ENCODE data around the gene FAM13A.

The FAM13A gene

GRCh38 chr4:89056953-89057398, at the start of gene FAM13A:
TSS of gene FAM13A (minus strand) at chr4:89057185. CDS start at chr4:89056964, 221 bp downstream.
- Histone ChIP-seq H3K9ac (ENCODE audit: low read length) (peak within 1 kb of the TSS; percentile 60), H3K4me3 (ENCODE audit: low read depth in 1 of 2, low read length in 2 of 2) (peak within 1 kb of the TSS; percentile 22 to 83), H3K27me3 (ENCODE audit: control insufficient read depth in 1 of 2, insufficient read depth in 2 of 2, low read length in 2 of 2) (no peaks in the 10 kb centered on the region)

GRCh38 chr4:89105726-89106125, 48.7 kb upstream of the FAM13A start:
- Histone ChIP-seq H3K4me3 (ENCODE audit: low read depth in 1 of 2, low read length in 2 of 2) (no peak overlapping the region), H3K9me3 (ENCODE audit: low read length) (no peaks in the 10 kb centered on the region), H3K4me1 (ENCODE audit: insufficient read depth, low read length) (peaks cover 6% of the 10 kb centered on the region), H3K27me3 (ENCODE audit: control insufficient read depth in 1 of 2, insufficient read depth in 2 of 2, low read length in 2 of 2) (no peaks in the 10 kb centered on the region), H3K9ac (ENCODE audit: low read length) (no peak overlapping the region), H3K36me3 (ENCODE audit: insufficient read depth, low read length) (no peaks in the 10 kb centered on the region), H3K27ac (ENCODE audit: low read depth, low read length) (no peak overlapping the region)

More at GRCh38 chr4:89056953-89057398, at the start of gene FAM13A:
- Histone ChIP-seq H3K9me3 (ENCODE audit: low read length) (no peaks in the 10 kb centered on the region), H3K36me3 (ENCODE audit: insufficient read depth, low read length) (no peaks in the 10 kb centered on the region), H3K27ac (ENCODE audit: low read depth, low read length) (peak within 1 kb of the TSS; percentile 70), H3K4me1 (ENCODE audit: insufficient read depth, low read length) (peaks cover 23% of the 10 kb centered on the region)

- no peaks in the 10 kb centered on the region for H3K4me1 ChIP-seq (ENCODE audit: insufficient read depth, low read length)
- H3K27ac ChIP-seq (ENCODE audit: low read depth, low read length): no peak overlapping the region
- H3K9me3 ChIP-seq (ENCODE audit: low read length): no peaks in the 10 kb centered on the region
- no peaks in the 10 kb centered on the region for H3K36me3 ChIP-seq (ENCODE audit: insufficient read depth, low read length)
- H3K9ac ChIP-seq (ENCODE audit: low read length): no peak overlapping the region
- H3K4me3 ChIP-seq (ENCODE audit: low read depth in 1 of 2, low read length in 2 of 2): no peak overlapping the region
- H3K27me3 ChIP-seq (ENCODE audit: control insufficient read depth in 1 of 2, insufficient read depth in 2 of 2, low read length in 2 of 2): no peaks in the 10 kb centered on the region
Observed at GRCh38 chr4:89101256-89102161, 44.5 kb upstream of the FAM13A start.

GRCh38 chr4:89100853-89101252, 43.9 kb upstream of the FAM13A start:
- H3K4me1 ChIP-seq (ENCODE audit: insufficient read depth, low read length): no peaks in the 10 kb centered on the region
- H3K9ac ChIP-seq (ENCODE audit: low read length): no peak overlapping the region
- H3K27me3 ChIP-seq (ENCODE audit: control insufficient read depth in 1 of 2, insufficient read depth in 2 of 2, low read length in 2 of 2): no peaks in the 10 kb centered on the region
- no peaks in the 10 kb centered on the region for H3K36me3 ChIP-seq (ENCODE audit: insufficient read depth, low read length)
- H3K9me3 ChIP-seq (ENCODE audit: low read length): no peaks in the 10 kb centered on the region
- H3K27ac ChIP-seq (ENCODE audit: low read depth, low read length): no peak overlapping the region
- no peak overlapping the region for H3K4me3 ChIP-seq (ENCODE audit: low read depth in 1 of 2, low read length in 2 of 2)

- H3K9me3 ChIP-seq (ENCODE audit: low read length): no peaks in the 10 kb centered on the region
Observed at GRCh38 chr4:89099471-89099870, 42.5 kb upstream of the FAM13A start.

GRCh38 chr4:89099034-89099433, 42.0 kb upstream of the FAM13A start:
- no peaks in the 10 kb centered on the region for H3K36me3 ChIP-seq (ENCODE audit: insufficient read depth, low read length)
- no peaks in the 10 kb centered on the region for H3K9me3 ChIP-seq (ENCODE audit: low read length)

More at GRCh38 chr4:89099471-89099870, 42.5 kb upstream of the FAM13A start:
- H3K27ac ChIP-seq (ENCODE audit: low read depth, low read length): no peak overlapping the region
- no peak overlapping the region for H3K9ac ChIP-seq (ENCODE audit: low read length)
- H3K27me3 ChIP-seq (ENCODE audit: control insufficient read depth in 1 of 2, insufficient read depth in 2 of 2, low read length in 2 of 2): no peaks in the 10 kb centered on the region
- H3K4me3 ChIP-seq (ENCODE audit: low read depth in 1 of 2, low read length in 2 of 2): no peak overlapping the region
- no peaks in the 10 kb centered on the region for H3K36me3 ChIP-seq (ENCODE audit: insufficient read depth, low read length)
- H3K4me1 ChIP-seq (ENCODE audit: insufficient read depth, low read length): no peaks in the 10 kb centered on the region

GRCh38 chr4:89078300-89078699, 21.3 kb upstream of the FAM13A start:
- Histone ChIP-seq H3K4me1 (ENCODE audit: insufficient read depth, low read length) (no peaks in the 10 kb centered on the region), H3K27me3 (ENCODE audit: control insufficient read depth in 1 of 2, insufficient read depth in 2 of 2, low read length in 2 of 2) (no peaks in the 10 kb centered on the region), H3K36me3 (ENCODE audit: insufficient read depth, low read length) (no peaks in the 10 kb centered on the region), H3K4me3 (ENCODE audit: low read depth in 1 of 2, low read length in 2 of 2) (no peak overlapping the region), H3K27ac (ENCODE audit: low read depth, low read length) (no peak overlapping the region), H3K9ac (ENCODE audit: low read length) (no peak overlapping the region), H3K9me3 (ENCODE audit: low read length) (no peaks in the 10 kb centered on the region)

More at GRCh38 chr4:89099034-89099433, 42.0 kb upstream of the FAM13A start:
- no peaks in the 10 kb centered on the region for H3K27me3 ChIP-seq (ENCODE audit: control insufficient read depth in 1 of 2, insufficient read depth in 2 of 2, low read length in 2 of 2)
- H3K4me1 ChIP-seq (ENCODE audit: insufficient read depth, low read length): no peaks in the 10 kb centered on the region
- no peak overlapping the region for H3K9ac ChIP-seq (ENCODE audit: low read length)
- H3K4me3 ChIP-seq (ENCODE audit: low read depth in 1 of 2, low read length in 2 of 2): no peak overlapping the region
- no peak overlapping the region for H3K27ac ChIP-seq (ENCODE audit: low read depth, low read length)

- Histone ChIP-seq H3K27me3 (ENCODE audit: control insufficient read depth in 1 of 2, insufficient read depth in 2 of 2, low read length in 2 of 2) (no peaks in the 10 kb centered on the region), H3K9me3 (ENCODE audit: low read length) (no peaks in the 10 kb centered on the region), H3K9ac (ENCODE audit: low read length) (no peak overlapping the region), H3K4me3 (ENCODE audit: low read depth in 1 of 2, low read length in 2 of 2) (no peak overlapping the region), H3K36me3 (ENCODE audit: insufficient read depth, low read length) (no peaks in the 10 kb centered on the region), H3K4me1 (ENCODE audit: insufficient read depth, low read length) (no peaks in the 10 kb centered on the region), H3K27ac (ENCODE audit: low read depth, low read length) (no peak overlapping the region)
Observed at GRCh38 chr4:89077761-89078160, 20.8 kb upstream of the FAM13A start.

GRCh38 chr4:89072921-89073320, 15.9 kb upstream of the FAM13A start:
- Histone ChIP-seq H3K9me3 (ENCODE audit: low read length) (no peaks in the 10 kb centered on the region), H3K36me3 (ENCODE audit: insufficient read depth, low read length) (no peaks in the 10 kb centered on the region), H3K9ac (ENCODE audit: low read length) (no peak overlapping the region), H3K27me3 (ENCODE audit: control insufficient read depth in 1 of 2, insufficient read depth in 2 of 2, low read length in 2 of 2) (no peaks in the 10 kb centered on the region), H3K4me1 (ENCODE audit: insufficient read depth, low read length) (no peaks in the 10 kb centered on the region), H3K27ac (ENCODE audit: low read depth, low read length) (no peak overlapping the region), H3K4me3 (ENCODE audit: low read depth in 1 of 2, low read length in 2 of 2) (no peak overlapping the region)

GRCh38 chr4:89071311-89071710, 14.3 kb upstream of the FAM13A start:
- Histone ChIP-seq H3K27me3 (ENCODE audit: control insufficient read depth in 1 of 2, insufficient read depth in 2 of 2, low read length in 2 of 2) (no peaks in the 10 kb centered on the region), H3K27ac (ENCODE audit: low read depth, low read length) (no peak overlapping the region), H3K9me3 (ENCODE audit: low read length) (no peaks in the 10 kb centered on the region), H3K4me3 (ENCODE audit: low read depth in 1 of 2, low read length in 2 of 2) (no peak overlapping the region), H3K36me3 (ENCODE audit: insufficient read depth, low read length) (no peaks in the 10 kb centered on the region), H3K4me1 (ENCODE audit: insufficient read depth, low read length) (no peaks in the 10 kb centered on the region), H3K9ac (ENCODE audit: low read length) (no peak overlapping the region)

GRCh38 chr4:89070041-89070440, 13.1 kb upstream of the FAM13A start:
- no peak overlapping the region for H3K27ac ChIP-seq (ENCODE audit: low read depth, low read length)
- H3K9me3 ChIP-seq (ENCODE audit: low read length): no peaks in the 10 kb centered on the region

GRCh38 chr4:89069481-89069880, 12.5 kb upstream of the FAM13A start:
- Histone ChIP-seq H3K27ac (ENCODE audit: low read depth, low read length) (no peak overlapping the region), H3K9me3 (ENCODE audit: low read length) (no peaks in the 10 kb centered on the region), H3K9ac (ENCODE audit: low read length) (no peak overlapping the region), H3K4me3 (ENCODE audit: low read depth in 1 of 2, low read length in 2 of 2) (no peak overlapping the region), H3K4me1 (ENCODE audit: insufficient read depth, low read length) (no peaks in the 10 kb centered on the region), H3K27me3 (ENCODE audit: control insufficient read depth in 1 of 2, insufficient read depth in 2 of 2, low read length in 2 of 2) (no peaks in the 10 kb centered on the region), H3K36me3 (ENCODE audit: insufficient read depth, low read length) (no peaks in the 10 kb centered on the region)

More at GRCh38 chr4:89070041-89070440, 13.1 kb upstream of the FAM13A start:
- H3K4me3 ChIP-seq (ENCODE audit: low read depth in 1 of 2, low read length in 2 of 2): no peak overlapping the region
- no peaks in the 10 kb centered on the region for H3K27me3 ChIP-seq (ENCODE audit: control insufficient read depth in 1 of 2, insufficient read depth in 2 of 2, low read length in 2 of 2)
- no peaks in the 10 kb centered on the region for H3K36me3 ChIP-seq (ENCODE audit: insufficient read depth, low read length)
- H3K4me1 ChIP-seq (ENCODE audit: insufficient read depth, low read length): no peaks in the 10 kb centered on the region
- H3K9ac ChIP-seq (ENCODE audit: low read length): no peak overlapping the region

All from muscle layer of colon (tissue), 2 donors.